HCT116 (cell line): ENCODE measurements around the gene C13orf46. TPM values are rescaled to one million over a fixed set of nuclear protein-coding genes. Genes with fewer than 3 reads are reported as not detected.

ENCODE experiments used
- ATAC-seq: fragments of 200-7000 bp; cut with Tn5 transposase; 2 replicates; pipeline ENCODE4 v1.9.1; 2020; ENCODE audit warnings: mild to moderate bottlenecking, moderate library complexity
- BruUV-seq: library from RNA; stranded (reverse); fragments of 400-500 nt; replicated peaks from 2 replicates; lab custom pipeline; 2021; lab: Mats Ljungman, UMichigan
- CTCF ChIA-PET: fragments of 300-600 bp; sonication (Branson Sonifier 250); formaldehyde crosslinking; loops from one replicate; lab custom pipeline; 2021; ENCODE audit warnings: antibody characterized with exemption; lab: Charles Lee
- POLR2A ChIA-PET: fragments of 300-600, 350-600 bp; sonication (Branson Sonifier 250); formaldehyde crosslinking; loops from one replicate; lab custom pipeline; 2021; ENCODE audit warnings: antibody characterized with exemption; lab: Charles Lee
- RAD21 ChIA-PET, 2 experiments: fragments of 300-600 bp; sonication (Branson Sonifier 250); formaldehyde crosslinking; loops; one replicate each; lab custom pipeline; 2023; ENCODE audit warnings: low total read pairs in 2 of 2; ENCODE audit not compliant: uncharacterized antibody in 2 of 2, unreplicated experiment in 2 of 2, low non-redundant PET in 1 of 2; lab: Charles Lee
- DNase-seq: peaks from one replicate; pipeline ENCODE4 v3.0.0-alpha.2; 2010; ENCODE audit warnings: low read depth, low spot score
- H2AFZ ChIP-seq: fragments of 200-600 bp; shearing (Covaris generic), sonication (generic); 2 replicates; pipeline ENCODE4 v1.6.1; 2017; ENCODE audit warnings: low read depth, mixed run types, mixed read lengths, antibody characterized with exemption, low read length; ENCODE audit not compliant: poor library complexity, severe bottlenecking
- H3K27ac ChIP-seq: 2 replicates; pipeline ENCODE4 v1.5.1; 2012; ENCODE audit warnings: low read depth, low read length
- H3K27me3 ChIP-seq: fragments of 200-600 bp; sonication (generic); 2 replicates; pipeline ENCODE4 v1.6.1; 2016; ENCODE audit warnings: mixed run types, low read length, mixed read lengths; ENCODE audit not compliant: insufficient read depth
- H3K36me3 ChIP-seq, 2 experiments: fragments of 200-500 bp in 1 of 2; fragments of 200-600 bp in 1 of 2; sonication (Bioruptor generic) in 1 of 2; sonication (generic) in 1 of 2; 2 replicates each; pipeline versions ENCODE4 v1.5.1 to v1.6.1; 2014 to 2016; ENCODE audit warnings: low read length in 2 of 2, inconsistent platforms in 1 of 2, mixed read lengths in 1 of 2, mixed run types in 1 of 2; ENCODE audit not compliant: insufficient read depth in 2 of 2, control insufficient read depth in 1 of 2
- H3K4me1 ChIP-seq, 2 experiments: fragments of 200-600 bp in 1 of 2; sonication (generic) in 1 of 2; 2 replicates each; pipeline versions ENCODE4 v1.5.1 to v1.6.1; 2012 to 2017; ENCODE audit warnings: low read length in 2 of 2, inconsistent platforms in 1 of 2, mild to moderate bottlenecking in 1 of 2, mixed read lengths in 1 of 2, mixed run types in 1 of 2, moderate library complexity in 1 of 2; ENCODE audit not compliant: insufficient read depth in 2 of 2, control insufficient read depth in 1 of 2
- H3K4me2 ChIP-seq: fragments of 200-600 bp; sonication (generic); 2 replicates; pipeline ENCODE4 v1.6.1; 2017; ENCODE audit warnings: mixed run types, low read length, mixed read lengths
- H3K4me3 ChIP-seq, 2 experiments: fragments of 200-600 bp in 1 of 2; sonication (generic) in 1 of 2; replicated peaks in 1 of 2; 2 replicates each; pipeline ENCODE4 v1.5.1; 2011 to 2016; ENCODE audit warnings: low read length in 2 of 2, control low read depth in 1 of 2, low read depth in 1 of 2, mild to moderate bottlenecking in 1 of 2, mixed read lengths in 1 of 2, mixed run types in 1 of 2
- H3K79me2 ChIP-seq: fragments of 200-600 bp; sonication (generic); 2 replicates; pipeline ENCODE4 v1.6.1; 2017; ENCODE audit warnings: mild to moderate bottlenecking, mixed run types, low read length, moderate library complexity, mixed read lengths; ENCODE audit not compliant: insufficient read depth
- H3K9ac ChIP-seq: fragments of 200-600 bp; sonication (generic); 2 replicates; pipeline ENCODE4 v1.6.1; 2016; ENCODE audit warnings: low read length, mixed read lengths
- H3K9me2 ChIP-seq: fragments of 200-600 bp; sonication (generic), shearing (Covaris generic); 2 replicates; pipeline ENCODE4 v1.6.1; 2017; ENCODE audit warnings: mixed run types, mild to moderate bottlenecking, moderate library complexity; ENCODE audit not compliant: insufficient read depth
- H3K9me3 ChIP-seq, 2 experiments: fragments of 200-500 bp in 1 of 2; fragments of 200-600 bp in 1 of 2; sonication (Bioruptor generic) in 1 of 2; sonication (generic) in 1 of 2; 2 replicates each; pipeline ENCODE4 v1.6.1; 2014 to 2017; ENCODE audit warnings: low read length in 2 of 2, mixed read lengths in 2 of 2, inconsistent platforms in 1 of 2, low read depth in 1 of 2, mild to moderate bottlenecking in 1 of 2, mixed run types in 1 of 2, moderate library complexity in 1 of 2; ENCODE audit not compliant: control insufficient read depth in 1 of 2, insufficient read depth in 1 of 2
- H4K20me1 ChIP-seq: fragments of 200-600 bp; sonication (generic), shearing (Covaris generic); 2 replicates; pipeline ENCODE4 v1.6.1; 2017; ENCODE audit warnings: mixed run types, mild to moderate bottlenecking, moderate library complexity; ENCODE audit not compliant: insufficient read depth
- CEBPB ChIP-seq: IDR thresholded peaks from 2 replicates; pipeline ENCODE4 v1.6.1; 2012; ENCODE audit warnings: low read depth
- ELF1 ChIP-seq: IDR thresholded peaks from 2 replicates; pipeline ENCODE4 v1.6.1; 2012; ENCODE audit warnings: low read depth, borderline replicate concordance
- EZH2 ChIP-seq: fragments of 200-600 bp; sonication (generic); IDR thresholded peaks from 2 replicates; pipeline ENCODE4 v1.6.1; 2017; ENCODE audit warnings: antibody characterized with exemption, mixed run types
- FOSL1 ChIP-seq: IDR thresholded peaks from 2 replicates; pipeline ENCODE4 v1.6.1; 2012; ENCODE audit warnings: low read depth
- JUND ChIP-seq: IDR thresholded peaks from 2 replicates; pipeline ENCODE4 v1.6.1; 2012
- SIN3A ChIP-seq: IDR thresholded peaks from 2 replicates; pipeline ENCODE4 v1.6.1; 2012; ENCODE audit warnings: low read depth
- SP1 ChIP-seq: IDR thresholded peaks from 2 replicates; pipeline ENCODE4 v1.6.1; 2012; ENCODE audit warnings: low read depth
- TCF7L2 ChIP-seq: IDR thresholded peaks from 2 replicates; pipeline ENCODE4 v1.7.0; 2011; ENCODE audit warnings: borderline replicate concordance, inconsistent platforms; ENCODE audit not compliant: insufficient read depth, insufficient read length; ENCODE audit errors: extremely low read depth
- intact Hi-C: fragments of 100-400 bp; cut with micrococcal nuclease; formaldehyde crosslinking; loops from 2 replicates; pipeline ENCODE4 v1.10.0; 2022
- total RNA-seq: library from RNA; stranded (reverse); gene quantifications from one replicate; pipeline ENCODE4 v1.2.1, GENCODE V29; 2021; ENCODE audit not compliant: unreplicated experiment
- TF ChIP-seq, protein P1 (sequence below): IDR thresholded peaks from 2 replicates; pipeline ENCODE4 v1.6.1; 2012
- TF ChIP-seq, protein P2 (sequence below), 3 experiments: fragments of 200-600 bp in 1 of 3; sonication (generic) in 1 of 3; IDR thresholded peaks in 2 of 3; conservative IDR thresholded peaks in 1 of 3; 2 replicates each; pipeline ENCODE4 v1.5.1; 2012 to 2017; ENCODE audit warnings: low read depth in 2 of 3, low read length in 2 of 3, antibody characterized with exemption in 1 of 3, borderline replicate concordance in 1 of 3, control low read depth in 1 of 3, mild to moderate bottlenecking in 1 of 3, mixed read lengths in 1 of 3, mixed run types in 1 of 3, moderate library complexity in 1 of 3; ENCODE audit not compliant: insufficient read depth in 1 of 3

Gene C13orf46
- total RNA-seq, 1 experiment from 2014 or later, result 0.93 TPM

DNA sequence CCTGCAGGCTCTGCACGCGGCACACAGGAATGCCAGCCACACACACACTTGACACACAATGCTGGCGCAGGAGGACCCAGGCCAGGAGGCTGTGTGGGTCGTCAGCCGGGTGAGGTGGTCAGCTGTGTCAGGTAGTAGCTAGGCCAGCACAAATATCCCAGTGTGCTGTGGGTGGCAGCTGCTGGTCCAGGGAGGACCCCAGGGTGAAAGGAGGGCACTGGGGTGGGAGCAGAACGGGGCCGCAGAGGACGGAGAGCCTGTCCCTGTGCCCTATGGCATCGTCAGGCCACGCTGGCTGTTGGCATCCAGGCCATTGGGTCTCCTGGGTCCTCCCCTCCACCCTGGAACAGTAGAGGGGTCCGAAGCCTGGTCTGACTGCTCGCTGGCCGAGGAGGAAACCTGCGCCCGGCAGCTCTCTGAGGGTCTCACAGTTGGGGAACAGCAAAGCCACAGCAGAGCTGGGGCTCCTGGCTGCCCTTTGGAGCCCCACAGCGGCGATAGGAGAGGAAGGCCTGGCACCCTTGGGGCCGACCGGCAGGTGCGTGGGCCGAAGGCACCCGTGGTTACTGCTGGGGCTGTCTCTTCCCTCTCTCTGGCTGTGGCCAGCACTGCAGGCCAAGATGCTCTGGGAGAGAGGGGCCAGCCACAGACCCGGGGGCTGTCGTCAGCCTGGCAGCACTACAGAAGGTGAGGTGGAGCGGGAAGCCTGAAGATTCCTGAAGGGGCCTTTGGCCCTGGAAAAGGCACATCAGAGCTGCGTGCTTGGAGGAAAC, 27.3 kb downstream of the C13orf46 start:
- no peak for ATAC-seq
- H3K4me2 ChIP-seq, result no peak overlapping the region
- TF ChIP-seq, protein P1, sequence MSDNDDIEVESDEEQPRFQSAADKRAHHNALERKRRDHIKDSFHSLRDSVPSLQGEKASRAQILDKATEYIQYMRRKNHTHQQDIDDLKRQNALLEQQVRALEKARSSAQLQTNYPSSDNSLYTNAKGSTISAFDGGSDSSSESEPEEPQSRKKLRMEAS, result no peak
- TF ChIP-seq, protein P2, sequence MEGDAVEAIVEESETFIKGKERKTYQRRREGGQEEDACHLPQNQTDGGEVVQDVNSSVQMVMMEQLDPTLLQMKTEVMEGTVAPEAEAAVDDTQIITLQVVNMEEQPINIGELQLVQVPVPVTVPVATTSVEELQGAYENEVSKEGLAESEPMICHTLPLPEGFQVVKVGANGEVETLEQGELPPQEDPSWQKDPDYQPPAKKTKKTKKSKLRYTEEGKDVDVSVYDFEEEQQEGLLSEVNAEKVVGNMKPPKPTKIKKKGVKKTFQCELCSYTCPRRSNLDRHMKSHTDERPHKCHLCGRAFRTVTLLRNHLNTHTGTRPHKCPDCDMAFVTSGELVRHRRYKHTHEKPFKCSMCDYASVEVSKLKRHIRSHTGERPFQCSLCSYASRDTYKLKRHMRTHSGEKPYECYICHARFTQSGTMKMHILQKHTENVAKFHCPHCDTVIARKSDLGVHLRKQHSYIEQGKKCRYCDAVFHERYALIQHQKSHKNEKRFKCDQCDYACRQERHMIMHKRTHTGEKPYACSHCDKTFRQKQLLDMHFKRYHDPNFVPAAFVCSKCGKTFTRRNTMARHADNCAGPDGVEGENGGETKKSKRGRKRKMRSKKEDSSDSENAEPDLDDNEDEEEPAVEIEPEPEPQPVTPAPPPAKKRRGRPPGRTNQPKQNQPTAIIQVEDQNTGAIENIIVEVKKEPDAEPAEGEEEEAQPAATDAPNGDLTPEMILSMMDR (IDR thresholded peaks at IDR 0.05 in 2 of 3, conservative IDR thresholded peaks at IDR 0.05 in 1 of 3; ENCODE audit: borderline replicate concordance in 1 of 3, insufficient read depth in 1 of 3, low read depth in 2 of 3, low read length in 2 of 3), result no peak
- no peak for TF ChIP-seq TCF7L2
- no peak for TF ChIP-seq EZH2
- no peak for TF ChIP-seq FOSL1
- TF ChIP-seq SP1, result no peak
- no peak for TF ChIP-seq SIN3A
- no peak for TF ChIP-seq ELF1
- TF ChIP-seq CEBPB, result no peak
- TF ChIP-seq JUND, result no peak
- H3K4me3 ChIP-seq, result no peak overlapping the region
- no peaks in the 10 kb centered on the region for H3K79me2 ChIP-seq
- intact Hi-C loops, result no loop called here
- H3K9me2 ChIP-seq, result no peaks in the 10 kb centered on the region
- H3K27me3 ChIP-seq, result no peaks in the 10 kb centered on the region
- no peaks in the 10 kb centered on the region for H3K36me3 ChIP-seq
- no peak overlapping the region for H3K27ac ChIP-seq
- no peak overlapping the region for H2AFZ ChIP-seq
- no peaks in the 10 kb centered on the region for H3K9me3 ChIP-seq
- H3K4me1 ChIP-seq, result peaks cover 0 to 12% of the 10 kb centered on the region in 2 experiments; a peak in 3 of 4 replicates
- no TSS peak for BruUV-seq
- ChIA-PET CTCF (interaction anchor here (0.9 to 1.3 kb wide), 3 partner anchors 222 to 383 kb away, joined by 3 read pairs; no protein-coding TSS in a partner anchor), POLR2A (no interaction called here), RAD21 (no interaction called here)
- H4K20me1 ChIP-seq, result no peaks in the 10 kb centered on the region
- H3K9ac ChIP-seq, result no peak overlapping the region
- DNase-seq, result no peak
